ENCODE data around the gene XDH. TPM values are rescaled to one million over a fixed set of nuclear protein-coding genes. Genes with fewer than 3 reads are reported as not detected.

Gene XDH
- total and polyA plus RNA-seq, 2 donors (not counting 1 experiment from before 2014, with no cell fraction given): 0.50 to 0.59 TPM

GRCh38 chr2:31380243-31380642 lies 34.3 kb downstream of the XDH start:
- Histone ChIP-seq H3K9me3 (ENCODE audit: control insufficient read depth, insufficient read depth, low read depth, low read length) (no peaks in the 10 kb centered on the region), H3K4me2 (ENCODE audit: extremely low read depth, insufficient read depth, low read length) (no peak overlapping the region), H3K27ac (ENCODE audit: insufficient read depth, low read length) (no peak overlapping the region), H3K27me3 (ENCODE audit: control insufficient read depth, insufficient read depth, low read length) (no peaks in the 10 kb centered on the region), H3K79me2 (ENCODE audit: control insufficient read depth, insufficient read depth, low read length) (no peaks in the 10 kb centered on the region), H3K36me3 (ENCODE audit: control insufficient read depth, insufficient read depth, low read length) (no peaks in the 10 kb centered on the region), H3K4me3 (replicated peaks in 1 of 4; ENCODE audit: control extremely low read depth in 1 of 4, insufficient read depth in 1 of 4, low read depth in 3 of 4, low read length in 4 of 4) (no peak overlapping the region), H3K4me1 (ENCODE audit: control insufficient read depth, extremely low read depth, insufficient read depth, low read length) (peaks cover 22% of the 10 kb centered on the region), H3K9ac (ENCODE audit: insufficient read depth, low read length) (no peak overlapping the region), H4K20me1 (ENCODE audit: control insufficient read depth, extremely low read depth, insufficient read depth, low read length) (no peaks in the 10 kb centered on the region), H2AFZ (ENCODE audit: low read length) (no peak overlapping the region)
- DNase-seq (ENCODE audit: low read depth in 2 of 2): no peak
- TF ChIP-seq CTCF (conservative IDR thresholded peaks at IDR 0.05 in 1 of 2, IDR thresholded peaks at IDR 0.05 in 1 of 2; ENCODE audit: low read depth in 1 of 2, low read length in 2 of 2) (no peak), EZH2 (IDR thresholded peaks at IDR 0.05; ENCODE audit: low read length, missing control alignments) (no peak)

- no peaks in the 10 kb centered on the region for H3K27me3 ChIP-seq (ENCODE audit: control insufficient read depth, insufficient read depth, low read length)
- no peaks in the 10 kb centered on the region for H4K20me1 ChIP-seq (ENCODE audit: control insufficient read depth, extremely low read depth, insufficient read depth, low read length)
- no peaks in the 10 kb centered on the region for H3K79me2 ChIP-seq (ENCODE audit: control insufficient read depth, insufficient read depth, low read length)
- no peak overlapping the region for H3K27ac ChIP-seq (ENCODE audit: insufficient read depth, low read length)
- peaks cover 20% of the 10 kb centered on the region for H3K4me1 ChIP-seq (ENCODE audit: control insufficient read depth, extremely low read depth, insufficient read depth, low read length)
- H3K9ac ChIP-seq (ENCODE audit: insufficient read depth, low read length): no peak overlapping the region
- H3K4me3 ChIP-seq (replicated peaks in 1 of 4; ENCODE audit: control extremely low read depth in 1 of 4, insufficient read depth in 1 of 4, low read depth in 3 of 4, low read length in 4 of 4): no peak overlapping the region
- H3K9me3 ChIP-seq (ENCODE audit: control insufficient read depth, insufficient read depth, low read depth, low read length): no peaks in the 10 kb centered on the region
- no peak for DNase-seq (ENCODE audit: low read depth in 2 of 2)
- no peak overlapping the region for H3K4me2 ChIP-seq (ENCODE audit: extremely low read depth, insufficient read depth, low read length)
- no peak overlapping the region for H2AFZ ChIP-seq (ENCODE audit: low read length)
- no peak for TF ChIP-seq CTCF (conservative IDR thresholded peaks at IDR 0.05 in 1 of 2, IDR thresholded peaks at IDR 0.05 in 1 of 2; ENCODE audit: low read depth in 1 of 2, low read length in 2 of 2)
- no peak for TF ChIP-seq EZH2 (IDR thresholded peaks at IDR 0.05; ENCODE audit: low read length, missing control alignments)
- H3K36me3 ChIP-seq (ENCODE audit: control insufficient read depth, insufficient read depth, low read length): no peaks in the 10 kb centered on the region
Measured at GRCh38 chr2:31379747-31380146, 34.8 kb downstream of the XDH start.

- Histone ChIP-seq H3K36me3 (ENCODE audit: control insufficient read depth, insufficient read depth, low read length) (no peaks in the 10 kb centered on the region), H3K9me3 (ENCODE audit: control insufficient read depth, insufficient read depth, low read depth, low read length) (no peaks in the 10 kb centered on the region), H4K20me1 (ENCODE audit: control insufficient read depth, extremely low read depth, insufficient read depth, low read length) (no peaks in the 10 kb centered on the region), H3K27ac (ENCODE audit: insufficient read depth, low read length) (no peak overlapping the region), H3K9ac (ENCODE audit: insufficient read depth, low read length) (no peak overlapping the region), H2AFZ (ENCODE audit: low read length) (no peak overlapping the region), H3K79me2 (ENCODE audit: control insufficient read depth, insufficient read depth, low read length) (no peaks in the 10 kb centered on the region), H3K4me2 (ENCODE audit: extremely low read depth, insufficient read depth, low read length) (no peak overlapping the region), H3K4me1 (ENCODE audit: control insufficient read depth, extremely low read depth, insufficient read depth, low read length) (peaks cover 12% of the 10 kb centered on the region), H3K27me3 (ENCODE audit: control insufficient read depth, insufficient read depth, low read length) (no peaks in the 10 kb centered on the region), H3K4me3 (replicated peaks in 1 of 4; ENCODE audit: control extremely low read depth in 1 of 4, insufficient read depth in 1 of 4, low read depth in 3 of 4, low read length in 4 of 4) (no peak overlapping the region)
- DNase-seq (ENCODE audit: low read depth in 2 of 2): no peak
- TF ChIP-seq CTCF (conservative IDR thresholded peaks at IDR 0.05 in 1 of 2, IDR thresholded peaks at IDR 0.05 in 1 of 2; ENCODE audit: low read depth in 1 of 2, low read length in 2 of 2) (no peak), EZH2 (IDR thresholded peaks at IDR 0.05; ENCODE audit: low read length, missing control alignments) (no peak)
Measured at GRCh38 chr2:31378791-31379501, 35.6 kb downstream of the XDH start.
